ENCODE data around the gene M6PR.

M6PR gene

DNA sequence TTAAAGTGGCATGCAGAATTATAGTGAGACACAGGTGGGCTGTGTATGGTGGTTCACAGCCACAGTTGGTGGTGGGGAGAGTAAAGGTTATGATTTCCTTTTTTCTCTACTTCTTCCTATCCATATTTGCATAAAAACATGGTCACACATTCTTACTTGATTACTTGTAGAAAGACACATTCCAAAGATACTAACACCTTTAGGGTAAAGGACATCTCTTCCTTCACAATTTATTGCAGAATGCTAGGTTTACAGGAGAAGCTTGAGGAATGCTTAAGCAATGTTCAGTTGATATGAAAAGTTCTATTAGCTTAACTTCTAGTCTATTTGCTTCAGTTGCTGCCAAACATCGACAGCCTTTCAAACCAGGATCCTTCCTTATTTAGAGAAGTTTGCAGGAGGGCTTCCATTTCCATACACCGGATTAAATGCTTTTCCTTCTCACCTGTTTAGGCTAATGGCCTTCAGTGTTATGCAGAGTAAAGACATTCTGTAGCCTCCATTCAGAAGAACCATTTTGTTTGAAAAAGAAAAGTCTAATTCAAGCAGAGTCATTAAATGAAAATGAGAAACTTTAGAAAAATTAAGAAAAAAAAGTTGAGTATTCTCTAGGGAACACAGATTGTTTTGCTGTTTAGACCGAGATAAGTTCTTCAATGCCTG is 37.7 kb downstream of the M6PR start:
- no peak for DNase-seq

DNA sequence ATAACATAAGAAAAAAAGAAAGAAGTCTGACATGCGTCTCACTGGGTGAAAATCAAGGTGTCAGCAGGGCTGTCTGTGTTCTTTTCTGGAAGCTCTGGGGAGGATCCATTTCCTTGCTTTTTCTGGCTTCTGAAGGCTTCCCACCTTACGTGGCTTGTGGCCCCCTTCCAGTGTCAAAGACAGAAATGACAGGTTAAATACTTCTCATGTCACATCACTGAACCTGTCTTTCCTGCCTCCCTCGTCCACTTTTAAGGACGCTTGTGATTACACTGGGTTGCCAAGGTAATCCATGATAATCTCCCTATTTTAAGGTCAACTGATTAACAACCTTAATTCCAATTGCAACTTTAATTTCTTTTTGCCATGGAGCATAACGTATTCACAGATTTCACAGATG is 39.7 kb downstream of the M6PR start:
- no peak for DNase-seq

DNA sequence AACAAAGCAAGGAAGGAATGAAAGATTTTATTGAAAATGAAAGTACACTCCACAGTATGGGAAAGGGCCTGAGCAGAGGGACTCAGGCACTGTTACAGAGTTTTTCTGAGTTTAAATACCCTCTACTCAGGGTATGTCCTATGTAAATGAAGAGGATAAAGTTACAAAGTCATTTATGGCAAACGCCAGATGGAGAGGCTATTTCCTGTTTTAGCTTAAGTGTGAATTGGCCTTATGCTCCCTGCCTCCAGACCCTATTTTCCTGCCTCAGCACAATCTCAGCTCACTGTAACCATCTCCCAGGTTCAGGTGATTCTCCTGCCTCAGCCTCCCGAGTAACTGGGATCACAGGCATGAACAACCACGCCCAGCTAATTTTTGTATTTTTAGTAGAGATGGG is 41.9 kb downstream of the M6PR start:
- no peak for DNase-seq

DNA sequence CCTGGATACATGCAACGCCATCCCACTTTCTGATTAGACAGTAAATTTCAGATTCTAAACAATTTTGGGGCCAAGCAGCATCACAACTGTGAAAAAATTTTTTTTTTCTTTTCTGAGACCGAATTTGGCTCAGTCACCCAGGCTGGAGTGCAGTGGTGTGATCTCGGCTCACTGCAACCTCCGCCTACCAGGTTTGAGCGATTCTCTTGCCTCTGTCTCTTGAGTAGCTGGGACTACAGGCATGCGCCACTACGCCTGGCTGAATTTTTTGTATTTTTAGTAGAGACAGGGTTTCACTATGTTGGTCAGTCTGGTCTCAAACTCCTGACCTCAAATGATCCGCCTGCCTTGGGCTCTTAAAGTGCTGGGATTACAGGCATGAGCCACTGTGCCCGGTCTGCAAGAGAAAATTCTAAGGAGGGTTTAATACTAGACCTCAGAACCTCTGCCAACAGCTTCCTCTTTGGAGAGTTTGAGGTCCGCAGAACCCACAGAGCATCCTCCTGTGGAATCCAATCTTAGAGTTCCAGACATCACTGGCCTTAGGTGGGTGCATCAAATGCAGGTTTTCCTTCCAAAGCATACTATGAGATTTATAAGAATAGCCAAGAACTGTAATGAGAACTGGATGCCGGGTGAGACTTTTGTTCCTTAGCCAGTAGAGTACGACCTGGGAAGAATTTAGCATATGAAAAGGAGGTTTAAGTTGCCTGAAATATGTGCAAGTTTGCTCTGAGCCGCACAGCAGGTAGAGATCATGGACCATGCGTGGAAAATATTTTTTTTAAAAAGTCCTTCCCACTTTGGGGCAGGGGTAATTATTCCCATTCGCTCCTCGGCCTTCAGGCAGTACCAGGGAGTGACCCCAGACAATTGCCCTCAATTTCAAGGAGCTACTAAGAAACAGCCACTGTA is 42.9 kb downstream of the M6PR start:
- peak; percentile 60 for DNase-seq

DNA sequence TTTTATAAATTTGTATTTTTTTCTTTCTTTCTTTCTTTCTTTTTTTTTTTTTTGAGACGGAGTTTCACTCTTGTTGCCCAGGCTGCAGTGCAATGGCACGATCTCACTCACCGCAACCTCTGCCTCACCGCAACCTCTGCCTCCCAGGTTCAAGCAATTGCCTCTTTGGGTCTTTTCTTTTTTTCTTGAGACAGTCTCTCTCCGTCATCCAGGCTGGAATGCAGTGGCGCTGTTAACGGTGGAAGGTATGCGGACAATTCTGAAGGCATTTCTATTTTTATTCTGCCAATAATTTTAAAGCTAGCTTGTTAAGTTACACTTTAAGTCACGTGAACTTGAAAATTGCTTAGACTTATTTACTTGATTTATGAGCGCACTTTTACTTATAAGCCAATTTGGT is 43.9 kb downstream of the M6PR start:
- DNase-seq: no peak

DNA sequence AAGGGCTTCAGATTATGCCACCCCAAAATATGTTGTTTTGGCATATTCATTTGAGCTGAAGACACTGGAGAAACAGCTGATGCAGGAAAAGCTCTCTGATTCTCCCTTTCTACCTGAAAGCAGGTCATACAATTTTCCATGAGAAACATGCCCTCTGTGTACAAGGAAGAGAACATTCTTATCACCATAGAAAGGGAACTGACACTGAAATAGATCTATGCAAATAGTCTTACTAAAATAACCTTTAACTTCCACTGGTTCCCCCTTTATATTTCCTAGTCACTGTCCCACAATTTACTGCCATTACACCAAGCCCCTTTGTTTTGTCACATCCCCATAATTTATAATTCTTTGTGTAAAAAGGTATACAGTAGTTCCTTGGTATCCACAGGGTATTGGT is 44.8 kb downstream of the M6PR start:
- DNase-seq: no peak

DNA sequence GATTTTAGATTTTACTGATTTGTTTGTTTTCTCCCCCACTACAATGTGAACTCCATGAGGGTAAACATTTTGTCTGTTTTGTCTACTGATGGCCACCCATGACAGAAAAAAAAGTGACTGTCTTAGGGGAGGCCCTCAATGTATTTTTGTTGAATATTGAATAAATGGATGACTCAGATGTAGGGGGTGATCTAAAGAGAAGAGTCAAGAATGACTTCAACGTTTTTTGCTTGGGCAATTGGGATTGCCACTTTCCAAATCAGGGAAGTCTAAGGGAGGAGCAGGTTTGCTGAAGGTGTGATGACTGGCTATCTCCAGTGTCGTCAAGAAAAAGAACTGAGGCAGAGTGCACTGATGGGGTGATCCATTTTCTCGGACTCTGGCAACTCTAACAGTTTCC is 45.8 kb downstream of the M6PR start:
- no peak for DNase-seq

DNA sequence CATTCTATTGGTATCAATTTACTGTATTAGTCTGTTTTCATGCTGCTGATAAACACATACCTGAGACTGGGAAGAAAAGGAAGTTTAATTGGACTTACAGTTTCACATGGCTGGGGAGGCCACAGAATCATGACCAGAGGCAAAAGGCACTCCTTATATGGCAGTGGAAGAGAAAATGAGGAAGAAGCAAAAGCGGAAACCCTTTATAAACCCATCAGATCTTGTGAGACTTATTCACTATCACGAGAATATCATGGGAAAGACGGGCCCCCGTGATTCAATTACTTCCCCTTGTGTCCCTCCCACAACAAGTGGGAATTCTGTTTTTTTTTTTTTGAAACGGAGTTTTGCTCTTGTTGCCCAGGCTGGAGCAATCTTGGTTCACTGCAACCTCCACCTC is 46.7 kb downstream of the M6PR start:
- peak; percentile 95 for DNase-seq

DNA sequence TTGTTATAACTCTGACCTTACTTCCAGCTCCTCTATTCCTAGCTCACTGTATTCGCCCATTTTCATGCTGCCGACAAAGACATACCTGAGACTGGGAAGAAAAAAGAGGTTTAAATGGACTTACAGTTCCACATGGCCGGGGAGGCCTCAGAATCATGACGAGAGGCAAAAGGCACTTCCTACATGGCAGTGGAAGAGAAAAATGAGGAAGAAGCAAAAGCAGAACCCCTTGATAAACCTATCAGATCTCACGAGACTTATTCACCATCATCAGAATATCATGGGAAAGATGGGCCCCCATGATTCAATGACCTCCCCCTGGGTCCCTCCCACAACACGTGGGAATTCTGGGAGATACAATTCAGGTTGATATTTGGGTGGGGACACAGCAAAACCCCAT is 49.6 kb downstream of the M6PR start:
- peak; percentile 54 for DNase-seq

DNA sequence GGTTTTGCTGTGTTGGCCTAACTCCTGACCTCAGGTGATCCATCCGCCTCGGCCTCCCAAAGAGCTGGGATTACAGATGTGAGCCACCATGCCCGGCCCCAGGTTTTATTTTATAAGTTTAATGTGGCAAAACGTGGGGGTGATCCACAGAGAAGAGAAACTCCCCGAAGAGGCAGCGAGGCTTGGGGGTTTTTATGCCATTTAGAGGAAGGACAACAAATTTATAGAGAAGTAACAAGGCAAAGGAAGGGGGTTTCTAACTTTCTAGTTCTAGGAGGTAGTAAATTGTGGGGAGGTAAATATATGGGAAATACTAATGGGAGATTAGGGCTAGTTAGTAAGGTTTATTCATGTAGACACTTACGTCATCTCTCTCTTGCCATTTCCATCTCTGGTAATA is 52.4 kb downstream of the M6PR start:
- no peak for DNase-seq

DNA sequence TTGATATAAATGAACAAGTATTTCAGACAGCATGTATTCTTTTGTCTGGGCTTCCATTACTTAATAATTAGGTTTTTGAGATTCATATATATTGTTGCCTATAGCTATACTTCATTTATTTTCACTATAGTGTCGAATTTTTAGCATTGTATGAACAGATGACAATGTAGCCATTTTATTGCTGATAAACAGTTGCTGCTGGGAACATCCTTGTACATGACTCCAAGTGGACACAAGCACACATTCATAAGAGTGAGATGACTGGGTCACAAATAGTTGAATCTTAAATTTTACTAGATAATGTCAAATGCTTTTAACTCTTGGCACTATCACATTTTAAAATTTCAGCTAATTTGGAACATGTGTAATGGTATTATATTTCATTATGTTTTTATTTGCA is 54.5 kb downstream of the M6PR start:
- no peak for DNase-seq

DNA sequence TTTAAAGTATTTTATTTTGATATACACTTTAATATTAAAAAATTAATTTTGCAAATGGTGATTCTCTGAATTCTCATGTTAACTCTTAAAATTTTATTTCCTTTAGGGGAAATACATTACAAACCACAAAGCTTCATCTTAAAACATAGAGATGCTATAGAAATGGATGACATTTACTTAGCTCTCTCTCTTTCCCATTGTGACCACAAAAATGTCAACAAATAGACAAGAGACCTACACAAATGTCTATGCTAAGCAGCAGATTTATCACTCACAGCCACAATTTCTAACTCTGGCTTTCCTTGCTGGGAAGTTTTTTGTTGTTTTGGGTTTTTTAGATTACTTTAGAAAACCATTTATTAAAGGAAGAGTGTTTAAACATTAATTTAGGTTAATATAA is 55.1 kb downstream of the M6PR start:
- DNase-seq: no peak

DNA sequence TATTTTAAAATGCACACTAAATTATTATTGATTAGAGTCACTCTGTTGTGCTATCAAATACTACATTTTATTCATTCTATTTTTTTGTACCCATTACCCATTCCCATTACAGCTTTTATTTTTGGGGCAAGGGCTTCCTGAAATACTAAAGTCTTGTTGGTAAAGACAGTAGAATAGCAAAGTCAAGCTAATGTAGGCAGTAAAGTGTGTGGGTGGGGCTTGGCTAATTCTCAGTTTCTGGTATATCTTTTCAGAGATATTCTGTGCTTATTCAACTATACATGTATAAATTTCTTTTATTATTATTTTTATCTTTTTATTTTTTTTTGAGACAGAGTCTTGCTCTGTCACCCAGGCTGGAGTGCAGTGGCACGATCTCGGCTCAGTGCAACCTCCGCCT is 57.5 kb downstream of the M6PR start:
- DNase-seq: no peak

Measured in MV-4-11 (cell line).